Fibroblast of lung (primary cell): ENCODE measurements around the gene PRSS23. TPM values are rescaled to one million over a fixed set of nuclear protein-coding genes. Genes with fewer than 3 reads are reported as not detected.
A peak's percentile ranks its signal among the peaks of the same experiment; 100 is the strongest.

Source experiments
- DNase-seq, 2 donors: peaks; one replicate each; pipeline versions ENCODE4 v3.0.0 to v3.0.0-alpha.2; 2010; ENCODE audit warnings: low read depth in 2 of 2
- H2AFZ ChIP-seq: 2 replicates; pipeline ENCODE4 v1.5.1; 2012; ENCODE audit warnings: low read length, control low read depth, inconsistent platforms
- H3K27ac ChIP-seq: 2 replicates; pipeline ENCODE4 v1.5.1; 2011; ENCODE audit warnings: low read length, control low read depth; ENCODE audit not compliant: insufficient read depth
- H3K27me3 ChIP-seq: 2 replicates; pipeline ENCODE4 v1.5.1; 2011; ENCODE audit warnings: mild to moderate bottlenecking, low read length; ENCODE audit not compliant: control insufficient read depth, insufficient read depth
- H3K36me3 ChIP-seq: 2 replicates; pipeline ENCODE4 v1.5.1; 2011; ENCODE audit warnings: low read length; ENCODE audit not compliant: control insufficient read depth, insufficient read depth
- H3K4me1 ChIP-seq: 2 replicates; pipeline ENCODE4 v1.5.1; 2011; ENCODE audit warnings: low read length; ENCODE audit not compliant: control insufficient read depth, insufficient read depth; ENCODE audit errors: extremely low read depth
- H3K4me2 ChIP-seq: 2 replicates; pipeline ENCODE4 v1.5.1; 2011; ENCODE audit warnings: low read length, control low read depth; ENCODE audit not compliant: insufficient read depth; ENCODE audit errors: extremely low read depth
- H3K4me3 ChIP-seq, 4 experiments: fragments of 200-600 bp in 1 of 4; sonication (generic) in 1 of 4; replicated peaks in 1 of 4; 2 replicates each; pipeline ENCODE4 v1.5.1; 2011 to 2016; ENCODE audit warnings: low read length in 4 of 4, low read depth in 3 of 4, mild to moderate bottlenecking in 3 of 4, control low read depth in 2 of 4, inconsistent platforms in 1 of 4, mixed read lengths in 1 of 4; ENCODE audit not compliant: insufficient read depth in 1 of 4; ENCODE audit errors: control extremely low read depth in 1 of 4
- H3K79me2 ChIP-seq: 2 replicates; pipeline ENCODE4 v1.5.1; 2012; ENCODE audit warnings: mild to moderate bottlenecking, low read length, inconsistent platforms; ENCODE audit not compliant: control insufficient read depth, insufficient read depth
- H3K9ac ChIP-seq: 2 replicates; pipeline ENCODE4 v1.5.1; 2011; ENCODE audit warnings: mild to moderate bottlenecking, low read length, control low read depth; ENCODE audit not compliant: insufficient read depth
- H3K9me3 ChIP-seq: 2 replicates; pipeline ENCODE4 v1.5.1; 2012; ENCODE audit warnings: low read depth, low read length; ENCODE audit not compliant: control insufficient read depth, insufficient read depth
- H4K20me1 ChIP-seq: 2 replicates; pipeline ENCODE4 v1.5.1; 2011; ENCODE audit warnings: low read length; ENCODE audit not compliant: control insufficient read depth, insufficient read depth; ENCODE audit errors: extremely low read depth
- EZH2 ChIP-seq: IDR thresholded peaks from 2 replicates; pipeline ENCODE4 v1.5.1; 2012; ENCODE audit warnings: low read length, control low read depth, mild to moderate bottlenecking; ENCODE audit errors: missing control alignments
- polyA plus RNA-seq, 2 donors: library from polyadenylated mRNA; depleted of rRNA in 1 of 2; stranded (reverse) in 1 of 2; unstranded in 1 of 2; fragments of >200 nt; gene quantifications; 2 replicates each; pipeline ENCODE4 v1.2.1, GENCODE V29; 2011 to 2012; ENCODE audit warnings: missing spikeins in 1 of 2
- total RNA-seq: library from RNA; depleted of rRNA; stranded (reverse); fragments of >200 nt; gene quantifications from 2 replicates; pipeline ENCODE4 v1.2.1, GENCODE V29; 2014
- TF ChIP-seq, protein P1 (sequence below), 2 donors: IDR thresholded peaks in 1 of 2; conservative IDR thresholded peaks in 1 of 2; 1 replicate in 1 of 2; 2 replicates in 1 of 2; pipeline ENCODE4 v1.5.1; 2011 to 2012; ENCODE audit warnings: low read length in 2 of 2, control low read depth in 1 of 2, inconsistent platforms in 1 of 2, low read depth in 1 of 2, mild to moderate bottlenecking in 1 of 2

The PRSS23 gene
- total and polyA plus RNA-seq, 2 donors (not counting 1 experiment from before 2014, with no cell fraction given): 141 to 151 TPM

GRCh38 chr11:86758171-86758570, 42.2 kb upstream of the PRSS23 start:
- H3K36me3 ChIP-seq: no peaks in the 10 kb centered on the region
- H3K4me1 ChIP-seq: peaks cover 2% of the 10 kb centered on the region
- no peak overlapping the region for H3K27ac ChIP-seq
- H3K9ac ChIP-seq: no peak overlapping the region
- H3K4me2 ChIP-seq: no peak overlapping the region
- no peaks in the 10 kb centered on the region for H3K79me2 ChIP-seq
- H3K9me3 ChIP-seq: no peaks in the 10 kb centered on the region
- H3K4me3 ChIP-seq: no peak overlapping the region
- no peak for DNase-seq
- H3K27me3 ChIP-seq: no peaks in the 10 kb centered on the region
- no peaks in the 10 kb centered on the region for H4K20me1 ChIP-seq
- TF ChIP-seq, protein P1, sequence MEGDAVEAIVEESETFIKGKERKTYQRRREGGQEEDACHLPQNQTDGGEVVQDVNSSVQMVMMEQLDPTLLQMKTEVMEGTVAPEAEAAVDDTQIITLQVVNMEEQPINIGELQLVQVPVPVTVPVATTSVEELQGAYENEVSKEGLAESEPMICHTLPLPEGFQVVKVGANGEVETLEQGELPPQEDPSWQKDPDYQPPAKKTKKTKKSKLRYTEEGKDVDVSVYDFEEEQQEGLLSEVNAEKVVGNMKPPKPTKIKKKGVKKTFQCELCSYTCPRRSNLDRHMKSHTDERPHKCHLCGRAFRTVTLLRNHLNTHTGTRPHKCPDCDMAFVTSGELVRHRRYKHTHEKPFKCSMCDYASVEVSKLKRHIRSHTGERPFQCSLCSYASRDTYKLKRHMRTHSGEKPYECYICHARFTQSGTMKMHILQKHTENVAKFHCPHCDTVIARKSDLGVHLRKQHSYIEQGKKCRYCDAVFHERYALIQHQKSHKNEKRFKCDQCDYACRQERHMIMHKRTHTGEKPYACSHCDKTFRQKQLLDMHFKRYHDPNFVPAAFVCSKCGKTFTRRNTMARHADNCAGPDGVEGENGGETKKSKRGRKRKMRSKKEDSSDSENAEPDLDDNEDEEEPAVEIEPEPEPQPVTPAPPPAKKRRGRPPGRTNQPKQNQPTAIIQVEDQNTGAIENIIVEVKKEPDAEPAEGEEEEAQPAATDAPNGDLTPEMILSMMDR (conservative IDR thresholded peaks at IDR 0.05 in 1 of 2, IDR thresholded peaks at IDR 0.05 in 1 of 2; ENCODE audit: low read depth in 1 of 2, low read length in 2 of 2): no peak
- TF ChIP-seq EZH2: no peak
- no peak overlapping the region for H2AFZ ChIP-seq

- DNase-seq: peak in 1 of 2 donors; percentile 63
- no peak overlapping the region for H3K9ac ChIP-seq
- peak overlapping the region; percentile 33 for H3K4me2 ChIP-seq
- no peaks in the 10 kb centered on the region for H3K79me2 ChIP-seq
- no peaks in the 10 kb centered on the region for H4K20me1 ChIP-seq
- no peak overlapping the region for H2AFZ ChIP-seq
- no peak for TF ChIP-seq EZH2
- TF ChIP-seq, protein P1 (conservative IDR thresholded peaks at IDR 0.05 in 1 of 2, IDR thresholded peaks at IDR 0.05 in 1 of 2; ENCODE audit: low read depth in 1 of 2, low read length in 2 of 2): no peak
- no peaks in the 10 kb centered on the region for H3K36me3 ChIP-seq
- H3K9me3 ChIP-seq: no peaks in the 10 kb centered on the region
- H3K27ac ChIP-seq: no peak overlapping the region
- no peaks in the 10 kb centered on the region for H3K27me3 ChIP-seq
- H3K4me1 ChIP-seq: peaks cover 2% of the 10 kb centered on the region
- no peak overlapping the region for H3K4me3 ChIP-seq
Observed at GRCh38 chr11:86760577-86760976, 39.8 kb upstream of the PRSS23 start.

DNA sequence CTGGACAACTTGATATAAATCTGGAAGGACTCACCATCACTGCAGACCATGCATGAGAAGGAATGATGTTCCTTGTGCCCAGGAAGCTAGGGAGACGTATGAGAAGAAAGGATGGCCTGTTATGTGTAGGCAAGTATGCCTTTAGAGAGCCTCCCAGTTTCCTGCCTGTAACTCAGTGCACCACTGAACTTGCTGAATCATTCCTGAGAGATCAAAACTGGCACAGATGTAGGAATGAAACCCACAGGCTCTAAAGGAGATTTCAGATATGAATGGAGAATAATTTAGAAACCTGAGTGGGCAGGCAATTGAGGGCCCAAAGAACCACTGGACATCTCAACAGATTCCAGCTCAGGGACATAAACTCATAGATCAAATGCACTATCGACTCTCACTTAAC, 38.4 kb upstream of the PRSS23 start:
- no peak overlapping the region for H3K4me2 ChIP-seq
- H3K9ac ChIP-seq: no peak overlapping the region
- peak; percentile 39 to 87 for DNase-seq
- H4K20me1 ChIP-seq: no peaks in the 10 kb centered on the region
- peaks cover 2% of the 10 kb centered on the region for H3K4me1 ChIP-seq
- no peaks in the 10 kb centered on the region for H3K9me3 ChIP-seq
- H2AFZ ChIP-seq: peak overlapping the region; percentile 69
- H3K4me3 ChIP-seq: no peak overlapping the region
- H3K27ac ChIP-seq: no peak overlapping the region
- no peak for TF ChIP-seq EZH2
- TF ChIP-seq, protein P1 (conservative IDR thresholded peaks at IDR 0.05 in 1 of 2, IDR thresholded peaks at IDR 0.05 in 1 of 2; ENCODE audit: low read depth in 1 of 2, low read length in 2 of 2): no peak
- no peaks in the 10 kb centered on the region for H3K27me3 ChIP-seq
- H3K36me3 ChIP-seq: no peaks in the 10 kb centered on the region
- no peaks in the 10 kb centered on the region for H3K79me2 ChIP-seq
